Measurements from ENCODE around the gene ABCB6.
A peak's percentile ranks its signal among the peaks of the same experiment; 100 is the strongest.
"Not testable (repeated sequence)": the region's sequence is repeated elsewhere in the genome, so short reads cannot be mapped to it uniquely, and the experiment has no call there.

The ABCB6 gene

DNA sequence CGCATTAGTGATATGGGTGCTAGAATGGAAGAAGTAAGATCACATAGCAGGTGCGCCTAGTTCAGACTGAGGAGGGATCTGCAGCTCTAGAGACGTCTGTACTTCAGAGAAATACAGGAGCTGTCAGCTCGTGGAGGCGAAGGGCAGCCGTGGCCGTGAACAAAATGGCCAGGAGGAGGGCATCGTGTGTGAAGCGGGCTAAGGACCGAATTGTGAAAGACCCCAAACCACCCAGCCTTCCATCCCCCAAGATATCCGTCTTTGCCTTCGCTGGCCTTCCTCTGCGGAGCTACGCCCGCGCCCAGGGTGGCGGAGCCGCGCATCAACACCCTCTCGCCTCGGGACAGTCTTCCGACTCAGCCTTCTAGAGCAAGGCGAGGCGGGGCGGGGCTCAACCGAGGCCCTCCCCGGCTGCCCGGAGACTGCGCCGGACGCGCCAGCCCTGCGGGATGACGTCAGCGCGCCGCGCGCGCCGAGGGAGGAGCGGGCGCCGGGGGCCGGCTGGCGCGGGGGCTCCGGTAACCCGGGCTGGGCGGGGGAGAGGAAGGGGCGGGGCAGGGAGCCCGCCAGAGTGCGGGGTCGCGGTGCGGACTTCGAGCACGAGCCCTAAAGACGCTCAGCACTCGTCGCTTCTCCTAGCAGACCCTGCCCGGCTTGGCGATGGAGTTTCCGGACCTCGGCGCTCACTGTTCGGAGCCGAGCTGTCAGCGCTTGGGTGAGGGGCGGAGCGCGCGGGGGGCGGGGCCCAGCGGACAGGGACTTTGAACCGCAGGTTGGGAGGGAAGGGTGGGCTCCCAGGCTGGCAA is 12.2 kb downstream of the ABCB6 start, which contains the start of gene ZFAND2B:
Gene ZFAND2B (plus strand): TSS at position 455 of the 806 bp plus-strand sequence. CDS start 206 bp downstream, at position 661.
- peaks cover 19 to 26% of the 10 kb centered on the region in 2 donors for H3K4me1 ChIP-seq (ENCODE audit: control insufficient read depth in 1 of 2, insufficient read depth in 2 of 2, low read length in 2 of 2)
- H3K9ac ChIP-seq (ENCODE audit: low read depth in 1 of 2, low read length in 2 of 2), result peak within 1 kb of the TSS; percentile 61 to 93
- peaks cover 0 to 25% of the 10 kb centered on the region in 2 donors for H3K36me3 ChIP-seq (ENCODE audit: control insufficient read depth in 1 of 2, insufficient read depth in 2 of 2, low read length in 2 of 2)
- H3K9me3 ChIP-seq (ENCODE audit: control insufficient read depth in 1 of 2, low read length in 2 of 2), result no peaks in the 10 kb centered on the region
- no peaks in the 10 kb centered on the region for H3K27me3 ChIP-seq (ENCODE audit: control insufficient read depth in 1 of 2, insufficient read depth in 2 of 2, low read length in 2 of 2)
- peak within 1 kb of the TSS; percentile 94 for H3K27ac ChIP-seq (ENCODE audit: low read depth, low read length)
- peak within 1 kb of the TSS; percentile 75 to 85 for H3K4me3 ChIP-seq (ENCODE audit: low read depth in 1 of 2, low read length in 2 of 2)

DNA sequence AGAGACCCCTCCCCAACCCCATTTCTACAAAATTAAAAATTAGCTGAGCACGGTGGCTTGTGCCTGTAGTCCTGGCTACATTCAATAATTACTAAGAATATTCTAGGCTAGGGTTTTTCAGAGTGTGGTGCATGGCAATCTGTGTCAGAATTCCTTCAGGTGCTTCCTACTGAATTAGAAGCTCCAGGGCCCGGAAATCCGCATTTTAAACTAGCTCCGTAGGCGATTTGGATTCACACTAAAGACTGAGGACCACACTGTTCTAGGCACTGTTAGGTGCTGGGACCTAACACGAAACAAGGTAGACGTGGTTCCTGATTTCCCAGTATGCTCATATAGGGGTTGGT is 12.8 kb downstream of the ABCB6 start:
- Histone ChIP-seq H3K9ac (ENCODE audit: low read depth in 1 of 2, low read length in 2 of 2) (peak overlapping the region; percentile 61 to 93), H3K27me3 (ENCODE audit: control insufficient read depth in 1 of 2, insufficient read depth in 2 of 2, low read length in 2 of 2) (no peaks in the 10 kb centered on the region), H3K27ac (ENCODE audit: low read depth, low read length) (peak overlapping the region; percentile 94), H3K4me3 (ENCODE audit: low read depth in 1 of 2, low read length in 2 of 2) (peak overlapping the region; percentile 75 to 85), H3K9me3 (ENCODE audit: control insufficient read depth in 1 of 2, low read length in 2 of 2) (no peaks in the 10 kb centered on the region), H3K36me3 (ENCODE audit: control insufficient read depth in 1 of 2, insufficient read depth in 2 of 2, low read length in 2 of 2) (peaks cover 0 to 25% of the 10 kb centered on the region in 2 donors), H3K4me1 (ENCODE audit: control insufficient read depth in 1 of 2, insufficient read depth in 2 of 2, low read length in 2 of 2) (peaks cover 19 to 26% of the 10 kb centered on the region in 2 donors)

DNA sequence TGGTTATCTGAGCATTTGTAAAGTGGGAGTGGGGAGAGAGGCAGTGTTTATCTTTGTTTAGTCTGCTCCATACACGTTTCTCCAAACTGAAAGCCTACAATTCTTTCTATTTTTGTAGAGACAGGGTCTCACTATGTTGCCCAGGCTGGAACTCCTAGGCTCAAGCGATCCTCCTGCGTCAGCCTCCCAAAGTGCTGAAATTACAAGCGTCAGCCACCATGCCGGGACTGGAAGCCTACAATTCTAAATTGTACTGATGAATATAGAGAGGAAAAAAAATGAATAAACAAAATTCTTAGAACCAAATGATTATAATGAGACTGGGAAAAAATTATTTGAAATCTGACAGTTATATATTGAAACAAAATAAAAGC is 13.6 kb downstream of the ABCB6 start:
- H3K9me3 ChIP-seq (ENCODE audit: control insufficient read depth in 1 of 2, low read length in 2 of 2), result no peaks in the 10 kb centered on the region
- no peak overlapping the region for H3K27ac ChIP-seq (ENCODE audit: low read depth, low read length)
- peaks cover 19 to 26% of the 10 kb centered on the region in 2 donors for H3K4me1 ChIP-seq (ENCODE audit: control insufficient read depth in 1 of 2, insufficient read depth in 2 of 2, low read length in 2 of 2)
- peaks cover 0 to 19% of the 10 kb centered on the region in 2 donors for H3K36me3 ChIP-seq (ENCODE audit: control insufficient read depth in 1 of 2, insufficient read depth in 2 of 2, low read length in 2 of 2)
- H3K9ac ChIP-seq (ENCODE audit: low read depth in 1 of 2, low read length in 2 of 2), result no peak overlapping the region
- H3K27me3 ChIP-seq (ENCODE audit: control insufficient read depth in 1 of 2, insufficient read depth in 2 of 2, low read length in 2 of 2), result no peaks in the 10 kb centered on the region
- no peak overlapping the region for H3K4me3 ChIP-seq (ENCODE audit: low read depth in 1 of 2, low read length in 2 of 2)

DNA sequence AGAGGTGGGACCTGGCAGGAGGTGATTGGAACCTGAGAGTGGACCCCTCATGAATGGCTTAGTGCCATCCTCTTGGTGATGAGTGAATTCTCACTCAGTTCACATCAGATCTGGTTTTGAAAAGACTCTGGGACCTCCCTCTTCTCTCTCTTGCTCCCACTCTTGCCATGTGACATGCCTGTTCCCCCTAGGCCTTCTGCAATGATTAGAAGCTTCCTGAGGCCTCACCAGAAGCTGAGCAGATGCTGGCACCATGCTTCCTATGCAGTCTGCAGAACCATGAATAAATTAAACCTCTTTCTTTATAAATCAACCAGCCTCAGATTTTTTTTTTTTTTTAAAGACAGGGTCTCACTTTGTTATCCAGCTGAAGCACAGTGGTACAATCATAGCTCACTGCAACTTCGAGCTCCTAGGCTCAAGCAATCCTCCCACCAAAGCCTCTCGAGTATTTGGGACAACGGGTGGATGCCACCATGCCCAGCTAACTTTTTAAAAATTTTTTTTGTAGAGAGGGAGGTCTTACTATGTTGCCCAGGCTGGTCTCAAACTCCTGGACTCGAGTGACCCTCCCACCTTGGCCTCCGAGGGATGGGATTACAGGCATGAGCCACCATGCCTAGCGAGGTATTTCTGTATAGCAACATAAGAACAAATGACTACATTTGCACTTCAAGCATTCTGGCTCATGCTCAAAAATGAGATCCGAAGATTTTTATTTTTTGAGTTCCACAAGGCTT is 14.2 kb downstream of the ABCB6 start:
- Histone ChIP-seq H3K4me1 (ENCODE audit: control insufficient read depth in 1 of 2, insufficient read depth in 2 of 2, low read length in 2 of 2) (peaks cover 19 to 26% of the 10 kb centered on the region in 2 donors), H3K27me3 (ENCODE audit: control insufficient read depth in 1 of 2, insufficient read depth in 2 of 2, low read length in 2 of 2) (no peaks in the 10 kb centered on the region), H3K4me3 (ENCODE audit: low read depth in 1 of 2, low read length in 2 of 2) (no peak overlapping the region), H3K27ac (ENCODE audit: low read depth, low read length) (no peak overlapping the region), H3K9ac (ENCODE audit: low read depth in 1 of 2, low read length in 2 of 2) (no peak overlapping the region), H3K36me3 (ENCODE audit: control insufficient read depth in 1 of 2, insufficient read depth in 2 of 2, low read length in 2 of 2) (peaks cover 0 to 16% of the 10 kb centered on the region in 2 donors), H3K9me3 (ENCODE audit: control insufficient read depth in 1 of 2, low read length in 2 of 2) (no peaks in the 10 kb centered on the region)

DNA sequence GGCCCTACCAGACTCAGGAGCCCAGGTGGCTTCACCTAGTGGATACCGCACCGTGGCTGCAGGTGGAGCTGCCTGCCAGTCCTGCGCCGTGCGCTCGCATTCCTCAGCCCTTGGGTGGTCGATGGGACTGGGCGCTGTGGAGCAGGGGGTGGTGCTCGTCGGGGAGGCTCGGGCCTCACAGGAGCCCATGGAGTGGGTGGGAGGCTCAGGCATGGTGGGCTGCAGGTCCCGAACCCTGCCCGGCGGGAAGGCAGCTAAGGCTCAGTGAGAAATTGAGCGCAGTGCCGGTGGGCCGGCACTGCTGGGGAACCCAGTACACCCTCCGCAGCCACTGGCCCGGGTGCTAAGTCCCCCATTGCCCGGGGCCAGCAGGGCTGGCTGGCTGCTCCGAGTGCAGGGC is 17.4 kb downstream of the ABCB6 start:
- not testable (repeated sequence) for H3K4me1 ChIP-seq (ENCODE audit: control insufficient read depth in 1 of 2, insufficient read depth in 2 of 2, low read length in 2 of 2); H3K27ac ChIP-seq (ENCODE audit: low read depth, low read length); H3K4me3 ChIP-seq (ENCODE audit: low read depth in 1 of 2, low read length in 2 of 2); H3K9me3 ChIP-seq (ENCODE audit: control insufficient read depth in 1 of 2, low read length in 2 of 2); H3K27me3 ChIP-seq (ENCODE audit: control insufficient read depth in 1 of 2, insufficient read depth in 2 of 2, low read length in 2 of 2); H3K36me3 ChIP-seq (ENCODE audit: control insufficient read depth in 1 of 2, insufficient read depth in 2 of 2, low read length in 2 of 2); H3K9ac ChIP-seq (ENCODE audit: low read depth in 1 of 2, low read length in 2 of 2)

DNA sequence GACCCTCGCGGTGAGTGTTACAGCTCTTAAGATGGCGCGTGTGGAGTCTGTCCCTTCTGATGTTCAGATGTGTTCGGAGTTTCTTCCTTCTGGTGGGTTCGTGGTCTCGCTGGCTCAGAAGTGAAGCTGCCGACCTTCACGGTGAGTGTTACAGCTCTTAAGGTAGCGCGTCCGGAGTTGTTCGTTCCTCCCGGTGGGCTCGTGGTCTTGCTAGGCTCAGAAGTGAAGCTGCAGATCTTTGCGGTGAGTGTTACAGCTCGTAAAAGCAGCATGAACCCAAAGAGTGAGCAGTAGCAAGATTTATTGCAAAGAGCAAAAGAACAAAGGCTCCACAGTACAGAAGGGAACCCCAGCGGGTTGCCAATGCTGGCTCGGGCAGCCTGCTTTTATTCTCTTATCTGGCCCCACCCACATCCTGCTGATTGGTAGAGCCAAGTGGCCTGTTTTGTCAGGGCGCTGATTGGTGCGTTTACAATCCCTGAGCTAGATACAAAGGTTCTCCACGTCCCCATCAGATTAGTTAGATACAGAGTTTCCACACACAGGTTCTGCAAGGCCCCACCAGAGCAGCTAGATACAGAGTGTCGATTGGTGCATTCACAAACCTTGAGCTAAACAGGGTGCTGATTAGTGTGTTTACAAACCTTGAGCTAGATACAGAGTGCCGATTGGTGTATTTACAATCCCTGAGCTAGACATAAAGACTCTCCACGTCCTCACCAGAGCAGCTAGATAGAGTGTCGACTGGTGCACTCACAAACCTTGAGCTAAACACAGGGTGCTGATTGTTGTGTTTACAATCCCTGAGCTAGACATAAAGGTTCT is 18.0 kb downstream of the ABCB6 start:
- H3K27ac ChIP-seq (ENCODE audit: low read depth, low read length); H3K27me3 ChIP-seq (ENCODE audit: control insufficient read depth in 1 of 2, insufficient read depth in 2 of 2, low read length in 2 of 2); H3K4me1 ChIP-seq (ENCODE audit: control insufficient read depth in 1 of 2, insufficient read depth in 2 of 2, low read length in 2 of 2); H3K9ac ChIP-seq (ENCODE audit: low read depth in 1 of 2, low read length in 2 of 2); H3K4me3 ChIP-seq (ENCODE audit: low read depth in 1 of 2, low read length in 2 of 2); H3K36me3 ChIP-seq (ENCODE audit: control insufficient read depth in 1 of 2, insufficient read depth in 2 of 2, low read length in 2 of 2); H3K9me3 ChIP-seq (ENCODE audit: control insufficient read depth in 1 of 2, low read length in 2 of 2): not testable (repeated sequence)

DNA sequence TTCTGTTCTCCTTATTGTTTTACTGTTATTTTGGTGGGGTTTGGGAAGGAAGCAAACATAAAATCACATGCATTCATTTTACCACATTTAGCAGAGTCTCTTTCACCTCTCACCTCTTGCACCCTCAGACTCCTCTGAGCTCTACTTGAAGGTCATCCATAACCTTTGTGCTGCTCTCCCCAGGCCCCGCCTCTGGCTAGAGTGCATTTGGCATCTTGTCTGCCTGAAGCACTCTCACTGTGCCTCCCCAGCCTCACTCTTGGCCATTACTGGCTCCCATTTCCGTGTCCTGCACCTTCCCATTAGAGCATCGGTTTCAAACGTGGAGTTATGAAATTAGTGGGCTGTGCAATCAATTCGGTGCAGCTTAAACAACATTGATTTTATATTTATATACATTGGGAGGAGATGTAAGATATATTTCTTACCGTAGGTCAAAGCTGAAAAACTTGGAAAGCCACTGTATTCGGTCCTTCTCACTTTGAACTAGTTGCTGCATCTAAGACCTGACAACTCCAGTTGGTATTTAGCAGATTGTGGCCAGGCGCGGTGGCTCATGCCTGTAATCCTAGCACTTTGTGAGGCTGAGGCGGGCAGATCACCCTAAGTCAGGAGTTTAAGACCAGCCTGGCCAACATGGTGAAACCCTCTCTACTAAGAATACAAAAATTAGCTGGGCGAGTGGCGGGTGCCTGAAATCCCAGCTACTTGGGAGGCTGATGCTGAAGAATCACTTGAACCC is 19.1 kb downstream of the ABCB6 start:
- H3K27me3 ChIP-seq (ENCODE audit: control insufficient read depth in 1 of 2, insufficient read depth in 2 of 2, low read length in 2 of 2), result no peaks in the 10 kb centered on the region
- H3K9me3 ChIP-seq (ENCODE audit: control insufficient read depth in 1 of 2, low read length in 2 of 2), result no peaks in the 10 kb centered on the region
- H3K4me3 ChIP-seq (ENCODE audit: low read depth in 1 of 2, low read length in 2 of 2), result no peak overlapping the region
- H3K36me3 ChIP-seq (ENCODE audit: control insufficient read depth in 1 of 2, insufficient read depth in 2 of 2, low read length in 2 of 2), result no peaks in the 10 kb centered on the region
- no peak overlapping the region for H3K9ac ChIP-seq (ENCODE audit: low read depth in 1 of 2, low read length in 2 of 2)
- H3K27ac ChIP-seq (ENCODE audit: low read depth, low read length), result no peak overlapping the region
- no peaks in the 10 kb centered on the region for H3K4me1 ChIP-seq (ENCODE audit: control insufficient read depth in 1 of 2, insufficient read depth in 2 of 2, low read length in 2 of 2)

DNA sequence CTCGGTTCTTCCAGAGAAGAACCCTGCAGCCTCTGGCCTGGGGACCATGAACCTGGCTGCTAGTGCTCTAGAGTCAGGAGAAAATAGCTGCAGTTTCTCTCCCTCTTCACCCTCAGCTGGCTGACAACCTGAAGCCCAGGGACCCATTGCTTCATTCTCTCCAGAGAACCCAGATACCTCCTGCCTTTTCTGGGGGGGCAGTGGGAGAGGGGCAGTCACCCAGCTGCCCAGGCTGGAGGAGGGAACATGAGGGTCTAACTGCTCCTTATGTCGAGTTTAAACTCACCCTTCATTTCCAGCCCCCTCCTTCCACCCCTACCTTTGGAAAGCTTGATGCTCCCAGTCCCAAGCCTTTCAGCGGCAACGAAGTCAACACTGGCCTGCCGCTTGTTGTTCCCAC is 19.8 kb downstream of the ABCB6 start:
- no peak overlapping the region for H3K27ac ChIP-seq (ENCODE audit: low read depth, low read length)
- H3K36me3 ChIP-seq (ENCODE audit: control insufficient read depth in 1 of 2, insufficient read depth in 2 of 2, low read length in 2 of 2), result no peaks in the 10 kb centered on the region
- H3K4me1 ChIP-seq (ENCODE audit: control insufficient read depth in 1 of 2, insufficient read depth in 2 of 2, low read length in 2 of 2), result no peaks in the 10 kb centered on the region
- no peak overlapping the region for H3K4me3 ChIP-seq (ENCODE audit: low read depth in 1 of 2, low read length in 2 of 2)
- no peaks in the 10 kb centered on the region for H3K27me3 ChIP-seq (ENCODE audit: control insufficient read depth in 1 of 2, insufficient read depth in 2 of 2, low read length in 2 of 2)
- no peaks in the 10 kb centered on the region for H3K9me3 ChIP-seq (ENCODE audit: control insufficient read depth in 1 of 2, low read length in 2 of 2)
- H3K9ac ChIP-seq (ENCODE audit: low read depth in 1 of 2, low read length in 2 of 2), result no peak overlapping the region

DNA sequence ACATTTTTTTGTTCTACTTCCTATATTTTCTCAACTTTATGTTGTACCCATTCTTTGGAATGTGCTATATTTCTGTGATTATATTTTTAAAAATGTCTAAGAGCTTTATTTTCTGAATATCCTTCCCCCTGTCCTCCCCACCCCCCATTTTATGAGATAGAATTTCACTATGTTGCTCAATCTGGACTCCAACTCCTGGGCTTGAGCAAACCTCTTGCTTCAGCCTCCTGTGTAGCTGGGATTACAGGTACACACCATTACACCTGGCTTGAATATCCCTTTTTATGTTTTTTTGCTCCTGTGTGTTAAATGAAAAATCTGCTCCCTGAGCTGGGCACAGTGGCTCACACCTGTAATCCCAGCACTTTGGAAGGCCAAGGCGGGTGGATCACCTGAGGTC is 21.4 kb downstream of the ABCB6 start:
- no peaks in the 10 kb centered on the region for H3K36me3 ChIP-seq (ENCODE audit: control insufficient read depth in 1 of 2, insufficient read depth in 2 of 2, low read length in 2 of 2)
- no peaks in the 10 kb centered on the region for H3K9me3 ChIP-seq (ENCODE audit: control insufficient read depth in 1 of 2, low read length in 2 of 2)
- H3K27me3 ChIP-seq (ENCODE audit: control insufficient read depth in 1 of 2, insufficient read depth in 2 of 2, low read length in 2 of 2), result no peaks in the 10 kb centered on the region
- H3K9ac ChIP-seq (ENCODE audit: low read depth in 1 of 2, low read length in 2 of 2), result no peak overlapping the region
- H3K4me3 ChIP-seq (ENCODE audit: low read depth in 1 of 2, low read length in 2 of 2), result no peak overlapping the region
- H3K4me1 ChIP-seq (ENCODE audit: control insufficient read depth in 1 of 2, insufficient read depth in 2 of 2, low read length in 2 of 2), result no peaks in the 10 kb centered on the region
- no peak overlapping the region for H3K27ac ChIP-seq (ENCODE audit: low read depth, low read length)
